Stimulated activated CD4-positive, alpha-beta T cell treated with anti-CD3 and anti-CD28 coated beads, Interleukin-1b, Interleukin-23, amount 100 ng/mL, for 48 hours (primary cell): ENCODE measurements around the gene ISCA2.

Experiments used
- DNase-seq: peaks from one replicate; pipeline ENCODE4 v3.0.0-alpha.2; 2020

The ISCA2 gene

GRCh38 chr14:74509587-74510222 lies 16.1 kb downstream of the ISCA2 start:
- DNase-seq: no peak

GRCh38 chr14:74510223-74510931 lies 16.8 kb downstream of the ISCA2 start:
- no peak for DNase-seq

DNA sequence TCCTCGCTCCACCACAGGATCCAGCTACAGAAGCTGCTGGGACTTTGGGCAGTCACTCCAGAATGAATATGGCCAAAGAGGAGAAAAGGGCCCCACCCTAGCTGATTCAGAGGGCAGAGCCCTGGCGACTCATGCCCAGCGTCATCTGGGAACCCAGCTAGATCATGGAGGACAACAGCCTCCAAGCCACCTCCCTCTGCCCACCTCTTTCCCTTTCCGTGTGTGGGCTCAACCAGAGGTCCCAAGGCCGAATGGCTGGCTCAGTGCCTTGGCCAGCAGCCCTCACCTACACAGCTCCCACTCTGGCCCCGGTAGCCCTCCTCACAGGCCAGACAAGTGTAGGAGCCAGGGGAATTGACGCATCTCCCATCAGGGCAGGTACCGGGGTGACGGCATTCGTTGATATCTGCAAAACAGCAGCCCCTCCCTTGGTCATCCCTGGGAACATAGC lies 17.4 kb downstream of the ISCA2 start:
- no peak for DNase-seq

- no peak for DNase-seq
These were observed 18.6 kb downstream of the ISCA2 start for GRCh38 chr14:74511966-74512830.

DNA sequence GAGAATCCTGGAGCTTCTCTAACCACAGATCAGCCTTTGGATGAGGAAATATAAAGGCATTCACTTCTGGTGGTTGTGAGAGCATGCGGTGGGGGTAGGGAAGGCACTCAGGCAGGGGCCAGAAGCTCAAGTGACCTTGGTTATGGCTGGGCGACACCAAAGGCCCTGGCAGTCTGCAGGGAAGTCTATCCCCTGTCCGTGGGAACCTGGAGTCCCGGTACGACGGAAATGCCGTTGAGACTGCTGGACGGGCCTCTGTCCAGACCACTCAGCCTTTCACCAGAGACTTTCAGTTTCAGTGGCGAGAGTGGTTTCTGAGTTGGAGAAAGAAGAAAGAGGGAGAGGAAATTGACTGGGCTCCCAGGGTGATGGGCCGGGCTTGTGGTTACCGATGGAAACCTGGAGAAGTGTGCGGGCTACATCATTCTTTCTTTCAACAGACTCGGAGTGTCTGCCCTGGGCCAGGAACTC lies 20.9 kb downstream of the ISCA2 start:
- no peak for DNase-seq

DNA sequence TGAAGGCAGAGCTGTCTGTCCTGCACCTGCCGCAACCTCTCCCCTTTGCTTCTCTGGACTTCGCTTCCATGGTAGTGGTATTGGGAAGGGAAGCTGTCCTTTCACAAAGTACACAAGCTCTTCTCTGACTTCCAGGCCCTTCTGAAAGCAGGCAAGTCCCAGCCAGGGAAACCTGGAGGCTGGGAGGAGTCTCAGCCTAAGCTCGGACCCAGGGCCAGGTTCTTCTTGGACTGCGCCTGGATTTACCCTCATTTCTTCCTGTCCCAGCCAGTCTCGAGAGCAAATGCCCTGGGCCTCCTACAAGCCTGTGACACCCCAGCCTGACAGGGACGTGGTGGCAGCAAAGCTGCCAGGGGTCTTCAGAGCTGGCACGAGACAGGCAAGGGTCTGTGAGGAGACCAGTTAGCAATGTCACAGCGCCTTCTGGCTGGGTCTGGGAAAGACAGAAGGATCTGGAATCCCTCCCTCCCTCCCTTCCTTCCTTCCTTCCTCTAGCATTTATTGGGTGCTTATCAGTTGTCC lies 22.4 kb downstream of the ISCA2 start:
- no peak for DNase-seq

DNA sequence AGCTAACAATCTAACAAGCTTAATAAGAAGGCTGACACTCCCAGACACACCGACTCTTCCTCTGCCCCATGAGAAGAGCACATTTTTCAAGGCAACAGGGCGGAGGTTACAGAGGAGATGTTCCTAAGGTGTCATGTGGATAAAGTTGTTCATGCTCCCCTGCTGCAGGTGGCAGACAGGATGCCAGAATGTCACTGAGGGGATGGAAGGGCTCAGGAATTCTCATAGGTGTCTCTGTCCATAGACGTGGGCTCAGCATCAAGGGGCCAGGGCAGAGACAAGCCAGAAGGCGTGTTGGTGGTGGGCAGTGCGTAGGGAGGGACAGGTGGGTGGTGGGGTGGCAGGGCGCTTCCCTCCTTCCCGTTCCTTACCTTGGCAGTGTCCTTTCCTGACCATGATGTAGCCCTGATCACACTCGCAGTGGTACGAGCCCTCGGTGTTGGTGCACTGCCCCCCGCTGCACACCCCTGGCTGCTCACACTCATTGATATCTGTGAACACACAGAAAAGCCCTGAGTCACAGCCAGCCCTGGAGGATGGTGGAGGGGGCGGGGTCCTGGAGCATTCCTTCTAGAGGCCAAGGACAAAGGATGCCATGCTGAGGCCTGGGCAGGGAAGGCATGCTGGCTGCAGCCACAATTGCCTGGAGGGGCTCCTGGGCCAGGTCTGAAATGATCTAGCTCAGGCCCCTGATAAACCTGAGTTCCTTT lies 23.0 kb downstream of the ISCA2 start:
- DNase-seq: no peak

DNA sequence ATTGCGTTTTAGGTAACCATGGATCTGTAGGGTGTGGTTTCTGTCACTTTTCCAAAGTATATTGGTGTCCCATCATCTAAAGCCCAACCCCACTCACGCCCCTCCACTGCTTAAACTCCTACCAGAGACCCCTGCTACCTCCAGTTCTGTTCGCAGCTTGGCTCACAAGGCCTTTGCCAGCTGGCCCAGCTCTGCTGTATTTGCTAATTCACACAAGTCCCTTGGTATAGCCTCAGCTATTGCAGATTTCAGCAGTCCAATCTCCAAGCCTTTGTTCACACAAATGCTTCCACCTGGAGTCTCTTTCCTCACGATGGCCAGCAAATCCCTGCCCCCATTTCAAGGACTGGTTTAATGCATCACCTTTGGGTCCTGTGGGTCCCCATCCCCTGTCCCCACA lies 24.2 kb downstream of the ISCA2 start:
- DNase-seq: no peak

- DNase-seq: no peak
These were observed 24.7 kb downstream of the ISCA2 start for GRCh38 chr14:74518221-74518620.

DNA sequence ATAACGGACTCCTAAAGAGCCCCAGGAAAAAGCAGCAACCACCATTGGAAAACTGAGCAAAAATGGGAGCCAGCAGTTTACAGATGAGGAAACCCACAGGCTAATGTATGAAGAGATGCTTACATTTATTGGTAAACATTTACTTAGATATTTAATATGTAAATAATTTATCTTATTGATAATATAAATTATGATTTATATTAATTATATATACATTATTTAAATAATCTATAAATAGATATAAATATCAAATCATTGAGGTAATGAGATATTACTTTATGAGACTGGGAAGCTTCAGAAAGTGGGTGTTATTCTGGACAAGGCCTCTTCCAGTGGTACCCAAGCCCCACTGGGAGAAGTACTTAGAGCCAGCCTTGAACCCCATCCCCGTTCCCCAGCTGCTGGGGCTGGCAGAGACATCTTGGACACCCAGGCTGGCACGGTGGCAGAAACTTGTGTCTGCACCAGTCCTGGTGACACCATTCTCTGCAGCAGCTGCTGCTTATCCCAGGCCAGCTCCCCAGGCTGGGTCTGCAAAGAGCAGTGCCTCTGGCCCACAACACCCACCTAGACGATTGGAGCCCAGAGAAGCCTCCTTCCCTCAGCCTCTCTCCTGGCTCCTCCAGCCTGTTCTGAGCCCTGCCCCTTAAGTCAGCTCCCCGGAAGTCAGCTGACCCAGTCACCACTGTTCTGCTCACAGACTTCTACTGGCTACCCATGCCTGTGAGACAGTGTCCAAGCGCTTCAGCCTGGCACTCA lies 25.9 kb downstream of the ISCA2 start:
- no peak for DNase-seq

- DNase-seq: no peak
These were observed 28.2 kb downstream of the ISCA2 start for GRCh38 chr14:74521756-74522155.

DNA sequence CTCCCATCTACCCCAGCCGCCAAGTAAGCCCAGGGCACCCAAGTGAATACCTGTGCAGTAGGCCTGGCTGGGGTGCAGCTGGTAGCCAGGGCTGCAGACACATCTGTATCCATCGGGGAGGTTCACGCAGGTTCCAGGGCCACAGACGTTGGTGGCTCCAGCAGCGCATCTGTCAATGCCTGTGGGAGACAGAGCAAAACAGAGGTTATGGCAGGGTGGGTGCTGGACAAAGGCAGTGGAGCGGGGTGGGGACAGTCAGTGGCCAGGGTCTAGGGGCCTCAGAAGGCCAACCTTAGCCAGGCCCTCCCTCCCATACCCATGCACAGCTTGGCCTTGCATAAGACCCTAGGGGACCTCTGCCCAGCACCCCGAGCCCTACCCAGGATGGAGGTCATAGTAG lies 29.2 kb downstream of the ISCA2 start:
- no peak for DNase-seq

DNA sequence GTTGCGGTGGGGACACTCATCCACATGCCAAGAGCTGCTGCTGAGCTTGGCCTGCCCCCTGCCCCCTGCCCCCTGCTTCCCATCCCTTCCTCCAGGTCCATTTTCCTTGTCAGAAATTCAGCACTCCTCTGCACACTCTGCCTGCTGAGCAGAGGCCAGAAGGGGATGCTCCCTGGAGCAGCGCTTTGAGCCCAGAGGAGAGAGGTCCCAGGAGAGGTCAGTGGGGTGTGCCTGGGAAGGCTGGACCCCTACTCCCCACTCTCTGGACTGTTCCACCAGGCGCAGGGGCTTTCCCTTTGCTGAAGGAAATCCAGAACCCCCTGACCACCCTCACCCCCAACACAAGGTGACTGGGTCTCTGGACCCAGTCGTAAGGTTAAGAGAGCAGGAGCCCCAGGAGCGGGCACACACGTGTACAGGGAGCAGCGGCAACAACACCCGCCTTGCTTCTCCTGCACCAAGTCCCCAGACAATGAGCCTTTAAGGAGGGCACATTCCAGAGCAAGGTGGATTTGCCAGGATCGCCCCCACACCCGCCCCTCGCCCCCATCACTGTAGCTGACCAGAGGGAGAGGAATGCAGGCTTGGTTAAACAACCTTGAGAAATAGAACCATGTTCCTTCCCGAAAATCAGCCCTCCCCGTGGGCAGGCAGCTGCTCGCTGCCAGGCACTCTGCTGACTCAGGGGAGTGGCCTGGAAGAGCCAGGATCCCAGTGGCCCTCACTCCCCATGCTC lies 30.7 kb downstream of the ISCA2 start:
- DNase-seq: no peak

DNA sequence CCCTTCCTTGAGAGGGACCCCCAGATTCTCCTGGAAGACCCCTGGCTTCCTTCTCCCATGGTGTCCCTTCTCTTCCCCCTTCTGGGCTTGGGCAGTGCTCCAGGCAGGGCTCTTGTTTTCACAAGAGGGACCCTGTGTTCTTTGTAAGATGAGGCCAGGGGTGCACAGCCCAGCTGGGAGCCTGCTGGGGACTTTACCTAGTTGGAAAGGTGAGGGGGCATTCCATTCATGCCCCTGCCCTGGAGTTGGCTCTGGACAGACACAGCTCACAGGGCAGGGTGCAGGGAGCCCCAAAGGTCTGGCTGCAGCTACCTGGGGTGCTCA lies 31.2 kb downstream of the ISCA2 start:
- DNase-seq: no peak

- no peak for DNase-seq
These were observed 31.8 kb downstream of the ISCA2 start for GRCh38 chr14:74525361-74525851.

- no peak for DNase-seq
These were observed 33.5 kb downstream of the ISCA2 start for GRCh38 chr14:74526854-74527585.

GRCh38 chr14:74527736-74528280 lies 34.2 kb downstream of the ISCA2 start:
- DNase-seq: no peak

DNA sequence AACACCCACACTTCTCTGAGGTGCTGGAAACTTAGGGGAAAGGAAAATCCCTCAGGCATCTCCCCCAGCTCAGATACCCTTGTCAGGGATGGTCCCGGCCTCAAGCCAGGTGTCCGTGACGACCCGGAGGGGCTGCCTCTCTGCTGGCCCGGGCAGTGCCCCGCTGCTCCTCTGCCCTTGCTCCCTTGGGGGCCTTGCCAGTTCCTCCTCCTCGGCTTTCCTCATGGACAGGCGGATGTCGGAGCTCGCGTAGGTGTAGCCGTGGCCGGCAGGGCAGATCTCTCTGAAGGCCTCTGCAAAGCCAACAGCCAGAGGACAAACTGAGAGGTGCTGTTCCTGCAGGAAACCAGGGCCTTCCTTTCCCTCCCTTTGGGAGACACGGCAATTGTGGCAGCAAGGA lies 34.8 kb downstream of the ISCA2 start:
- no peak for DNase-seq

- no peak for DNase-seq
These were observed 35.3 kb downstream of the ISCA2 start for GRCh38 chr14:74528886-74529285.

DNA sequence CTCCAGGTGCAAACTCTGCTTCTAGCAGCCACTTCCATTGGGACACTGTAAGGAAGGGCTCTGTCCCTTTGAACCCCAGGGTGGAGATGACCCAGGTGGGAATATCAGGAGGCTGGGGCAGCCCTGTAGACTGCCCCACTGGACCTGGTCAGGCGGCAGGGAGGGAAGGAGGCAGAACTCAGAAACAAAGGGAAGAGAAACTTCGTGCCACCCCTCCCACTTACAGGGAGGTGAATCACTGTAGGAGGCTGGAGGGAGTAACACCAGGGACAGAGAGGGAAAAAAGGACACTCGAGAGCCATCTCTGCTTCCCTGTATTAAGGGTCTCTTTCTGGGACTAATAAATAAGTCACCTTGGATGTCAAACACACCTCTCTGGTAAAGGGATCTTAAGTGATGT lies 37.4 kb downstream of the ISCA2 start:
- no peak for DNase-seq
